Heart right ventricle (tissue), 16 donors: Measurements from ENCODE around the gene SLC25A12. TPM values are rescaled to one million over a fixed set of nuclear protein-coding genes. Genes with fewer than 3 reads are reported as not detected.
A peak's percentile ranks its signal among the peaks of the same experiment; 100 is the strongest.

Experiments used
- ATAC-seq, 8 donors: fragments of 200-7000 bp; cut with Tn5 transposase; one replicate each; pipeline ENCODE4 v1.9.1; 2020; ENCODE audit warnings: mild to moderate bottlenecking in 8 of 8, moderate library complexity in 8 of 8, moderate number of reproducible peaks in 1 of 8
- DNase-seq, 2 donors: peaks; one replicate each; pipeline ENCODE4 v3.0.0-alpha.2; 2020
- H3K27ac ChIP-seq, 10 donors: fragments of 200-600 bp; sonication (generic) in 2 of 10; one replicate each; pipeline versions ENCODE4 v1.5.0 to v1.8.0; 2020 to 2022; ENCODE audit warnings: mild to moderate bottlenecking in 3 of 10
- H3K27me3 ChIP-seq, 7 donors: fragments of 200-600 bp; one replicate each; pipeline ENCODE4 v1.8.0; 2021 to 2022; ENCODE audit warnings: mild to moderate bottlenecking in 2 of 7
- H3K36me3 ChIP-seq, 9 donors: fragments of 200-600 bp; sonication (generic) in 1 of 9; one replicate each; pipeline versions ENCODE4 v1.5.0 to v1.8.0; 2020 to 2022; ENCODE audit warnings: mild to moderate bottlenecking in 2 of 9
- H3K4me1 ChIP-seq, 9 donors: fragments of 200-600 bp; sonication (generic) in 1 of 9; one replicate each; pipeline versions ENCODE4 v1.5.0 to v1.8.0; 2020 to 2022; ENCODE audit warnings: mild to moderate bottlenecking in 4 of 9
- H3K4me3 ChIP-seq, 10 donors: fragments of 200-600 bp; sonication (generic) in 2 of 10; one replicate each; pipeline versions ENCODE4 v1.5.0 to v1.8.0; 2020 to 2022; ENCODE audit warnings: mild to moderate bottlenecking in 7 of 10, moderate library complexity in 2 of 10
- H3K9me3 ChIP-seq, 11 donors: fragments of 200-600 bp in 10 of 11; sonication (generic) in 2 of 11; one replicate each; pipeline versions ENCODE4 v1.5.0 to v1.8.0; 2013 to 2022; ENCODE audit warnings: mild to moderate bottlenecking in 2 of 11, control low read depth in 1 of 11, moderate library complexity in 1 of 11
- WGBS, 2 donors: extraction: QIAGEN DNeasy Blood & Tissue Kit; methylation state at CpG; one replicate each; pipeline ENCODE4 v1.1.7; 2013; ENCODE audit warnings: inconsistent platforms in 1 of 2; 5-methylcytosine and 5-hydroxymethylcytosine counted together
- intact Hi-C, 10 donors: fragments of 100-400 bp; cut with DNase I; formaldehyde crosslinking; loops; one replicate each; pipeline versions ENCODE4 v1.11.1 to v1.14.2; 2022
- polyA plus RNA-seq, 2 donors: library from polyadenylated mRNA; stranded (reverse); fragments of 200-250 nt; gene quantifications; one replicate each; pipeline ENCODE4 v1.2.3, GENCODE V29; 2013
- total RNA-seq, 10 donors: library from RNA; stranded (reverse); fragmentation: NEBNext Ultra II Directional in 3 of 10; extraction: Animal tissue kit (Norgen Biotek cat#: 25700) in 3 of 10; gene quantifications; one replicate each; pipeline versions ENCODE4 v1.2.1 to v1.2.4, GENCODE V29; 2021 to 2023
- TF ChIP-seq, protein P1 (sequence below), 9 donors: fragments of 200-600 bp; sonication (generic) in 2 of 9; IDR thresholded peaks; one replicate each; pipeline versions ENCODE4 v1.5.0 to v1.8.0; 2021 to 2022; ENCODE audit warnings: antibody characterized with exemption in 9 of 9, mild to moderate bottlenecking in 5 of 9, moderate library complexity in 1 of 9
- donor health status: Arrhythmogenic right ventricular cardiomyopathy.
- donor health status: ischemic (EF 13 %, LVEDD 7.1; RV severe dilation, severe dysfunction).
- donor health status: healthy with polysubstance abuse.
- donor health status: DM: no; HTN: yes; CAD: no.
- donor health status: DM: no; HTN: no; CAD: no.
- donor health status: ischemic (EF 25% LVEDD 6.9; RV normal size, moderate dysfunction).
- donor health status: ischemic (EF 25% LVEDD 5.7; RV mildly dilated, moderate dysfunction).
- donor health status: healthy.
- donor health status: DM: yes; HTN: yes; CAD: no.
- donor health status: Ischemic cardiomyopathy.
- donor health status: ischemic (EF 35%, LVEDD 5.7; RV mildly dilated, moderate dysfunction).
- donor health status: nonischemic (EF 11% LVEDD 7.7; RV severe dilation, severe dysfunction).
- donor health status: DM: yes; HTN: yes; CAD: no.
- donor health status: PGD.
- donor health status: ischemic (EF 29% LVEDD 5.4; RV normal size, mild dysfunction).
- donor health status: nonischemic (EF 23%, LVEDD 6.1; RV moderate dilation, normal function).

The SLC25A12 gene
- total and polyA plus RNA-seq, 12 donors: 37.5 to 169 (median 122) TPM

DNA sequence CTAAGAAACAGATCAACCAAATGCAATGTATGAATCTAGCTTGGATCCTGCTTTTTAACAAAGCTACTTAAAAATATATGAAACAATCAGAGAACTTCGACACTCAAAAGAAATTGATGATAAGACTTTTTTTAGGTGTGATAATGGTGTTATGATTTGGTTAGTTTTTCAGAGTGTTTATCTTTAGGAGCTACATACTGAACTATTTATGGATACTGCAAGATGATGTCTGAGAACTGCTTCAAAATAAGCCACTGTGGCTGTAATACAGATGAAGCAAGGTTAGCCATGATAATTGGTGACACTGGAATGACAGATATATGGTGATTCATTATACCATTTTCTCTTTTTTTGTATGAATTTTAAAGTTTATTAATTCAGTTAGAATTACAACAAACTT lies 14.2 kb downstream of the SLC25A12 start:
- ATAC-seq: peak in 3 of 8 donors; percentile 43 to 56 (median 48)
- Histone ChIP-seq H3K4me1 (peaks cover 5 to 68% (median 37%) of the 10 kb centered on the region in 9 donors), H3K4me3 (no peak overlapping the region), H3K27ac (peak overlapping the region; percentile 65 to 81 (median 76)), H3K9me3 (no peaks in the 10 kb centered on the region), H3K27me3 (no peaks in the 10 kb centered on the region), H3K36me3 (peaks cover 0 to 13% (median 0%) of the 10 kb centered on the region in 9 donors)
- no peak for DNase-seq
- TF ChIP-seq, protein P1, sequence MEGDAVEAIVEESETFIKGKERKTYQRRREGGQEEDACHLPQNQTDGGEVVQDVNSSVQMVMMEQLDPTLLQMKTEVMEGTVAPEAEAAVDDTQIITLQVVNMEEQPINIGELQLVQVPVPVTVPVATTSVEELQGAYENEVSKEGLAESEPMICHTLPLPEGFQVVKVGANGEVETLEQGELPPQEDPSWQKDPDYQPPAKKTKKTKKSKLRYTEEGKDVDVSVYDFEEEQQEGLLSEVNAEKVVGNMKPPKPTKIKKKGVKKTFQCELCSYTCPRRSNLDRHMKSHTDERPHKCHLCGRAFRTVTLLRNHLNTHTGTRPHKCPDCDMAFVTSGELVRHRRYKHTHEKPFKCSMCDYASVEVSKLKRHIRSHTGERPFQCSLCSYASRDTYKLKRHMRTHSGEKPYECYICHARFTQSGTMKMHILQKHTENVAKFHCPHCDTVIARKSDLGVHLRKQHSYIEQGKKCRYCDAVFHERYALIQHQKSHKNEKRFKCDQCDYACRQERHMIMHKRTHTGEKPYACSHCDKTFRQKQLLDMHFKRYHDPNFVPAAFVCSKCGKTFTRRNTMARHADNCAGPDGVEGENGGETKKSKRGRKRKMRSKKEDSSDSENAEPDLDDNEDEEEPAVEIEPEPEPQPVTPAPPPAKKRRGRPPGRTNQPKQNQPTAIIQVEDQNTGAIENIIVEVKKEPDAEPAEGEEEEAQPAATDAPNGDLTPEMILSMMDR (IDR thresholded peaks at IDR 0.05): no peak
- intact Hi-C loops: no loop called here
- WGBS, 2 donors: 41 to 48% methylated on average over 1 of the region's 1 CpG

DNA sequence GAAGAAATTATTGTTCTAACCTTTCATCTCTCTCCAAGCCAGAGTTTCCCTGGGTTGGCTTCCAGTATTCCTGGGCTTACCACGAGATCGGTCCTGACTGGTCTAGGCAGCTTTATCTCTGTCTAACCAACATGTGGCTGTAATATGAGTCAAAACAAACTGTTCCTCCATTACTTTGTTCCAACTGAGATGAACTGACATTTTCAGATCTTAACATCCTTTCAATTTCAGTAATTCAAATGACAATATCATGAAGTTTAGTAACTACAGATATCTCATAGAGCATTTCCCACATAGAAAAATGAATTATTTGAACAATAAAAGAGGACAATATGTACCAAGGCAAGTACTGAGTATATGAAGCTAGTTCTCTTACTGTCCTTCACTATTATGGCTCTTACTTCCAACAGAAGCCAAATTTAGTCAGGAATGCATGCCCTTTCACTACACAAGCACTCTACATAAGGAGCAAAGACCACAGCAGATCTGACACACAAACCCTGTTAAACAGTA lies 15.5 kb downstream of the SLC25A12 start:
- Histone ChIP-seq H3K9me3 (no peaks in the 10 kb centered on the region), H3K4me1 (peaks cover 5 to 65% (median 37%) of the 10 kb centered on the region in 9 donors), H3K27me3 (no peaks in the 10 kb centered on the region), H3K36me3 (peaks cover 0 to 13% (median 0%) of the 10 kb centered on the region in 9 donors), H3K4me3 (no peak overlapping the region), H3K27ac (peak overlapping the region; percentile 37 to 81 (median 76))
- 18 to 21% methylated on average over 2 of the region's 2 CpGs for WGBS, 2 donors
- TF ChIP-seq, protein P1 (IDR thresholded peaks at IDR 0.05): no peak
- DNase-seq (peak in 1 of 2 donors; percentile 23), ATAC-seq (peak; percentile 70 to 96 (median 86))
- intact Hi-C loops: no loop called here

DNA sequence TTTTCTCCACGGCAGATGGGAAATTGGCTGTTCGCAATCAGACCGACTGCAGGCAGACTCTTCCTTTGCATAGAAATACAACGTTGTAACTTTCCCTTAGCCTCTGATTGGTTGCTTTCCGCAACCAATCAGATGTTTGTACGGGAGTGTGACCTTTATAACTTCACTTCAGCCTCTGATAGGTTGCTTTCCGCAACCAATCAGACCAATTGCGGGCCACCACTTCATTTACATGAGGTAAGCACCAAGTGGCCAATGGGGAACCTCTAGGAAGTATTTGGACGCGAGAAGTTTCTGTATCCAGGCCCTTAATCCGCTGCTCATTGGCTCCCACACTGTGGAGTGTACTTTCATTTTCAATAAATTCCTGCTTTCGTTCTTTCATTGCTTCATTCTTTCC lies 19.1 kb downstream of the SLC25A12 start:
- Histone ChIP-seq H3K36me3 (peaks cover 0 to 19% (median 0%) of the 10 kb centered on the region in 9 donors), H3K4me1 (peaks cover 5 to 51% (median 27%) of the 10 kb centered on the region in 9 donors), H3K9me3 (no peaks in the 10 kb centered on the region), H3K27ac (no peak overlapping the region), H3K4me3 (no peak overlapping the region), H3K27me3 (no peaks in the 10 kb centered on the region)
- intact Hi-C loops: no loop called here
- no peak for ATAC-seq
- WGBS, 2 donors: 88 to 94% methylated on average over 12 of the region's 12 CpGs
- TF ChIP-seq, protein P1 (IDR thresholded peaks at IDR 0.05): no peak
- no peak for DNase-seq

DNA sequence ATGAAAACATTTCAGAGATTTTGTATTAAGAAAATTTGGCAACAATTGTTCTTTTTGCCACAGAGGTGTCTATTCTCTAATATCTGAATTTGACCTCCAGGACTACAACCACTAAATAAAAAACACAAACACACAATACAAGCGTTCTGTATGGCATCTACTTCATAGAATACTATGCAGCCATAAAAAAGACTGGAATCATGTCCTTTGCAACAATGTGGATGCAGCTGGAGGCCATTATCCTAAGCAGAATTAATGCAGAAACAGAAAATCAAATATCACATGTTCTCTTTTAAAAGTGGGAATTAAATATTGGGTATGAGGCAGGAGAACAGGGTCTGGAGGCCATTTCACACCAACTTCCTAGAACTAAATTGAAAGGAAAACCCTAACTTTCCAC lies 19.5 kb downstream of the SLC25A12 start:
- no peak for ATAC-seq
- Histone ChIP-seq H3K4me1 (peaks cover 5 to 46% (median 27%) of the 10 kb centered on the region in 9 donors), H3K27ac (no peak overlapping the region)

More for the DNA sequence above, 19.5 kb downstream of the SLC25A12 start:
- TF ChIP-seq, protein P1 (IDR thresholded peaks at IDR 0.05): no peak
- H3K27me3 ChIP-seq: no peaks in the 10 kb centered on the region
- 98 to 100% methylated on average over 1 of the region's 1 CpG for WGBS, 2 donors
- H3K9me3 ChIP-seq: no peaks in the 10 kb centered on the region
- intact Hi-C loops: no loop called here
- no peak for DNase-seq
- no peak overlapping the region for H3K4me3 ChIP-seq
- H3K36me3 ChIP-seq: peaks cover 0 to 19% (median 0%) of the 10 kb centered on the region in 9 donors
